Activated naive CD4-positive, alpha-beta T cell (primary cell): ENCODE results near the gene DBX2.
"Not testable (repeated sequence)": the region's sequence is repeated elsewhere in the genome, so short reads cannot be mapped to it uniquely, and the experiment has no call there.

Source experiments
- DNase-seq, 4 experiments: peaks; one replicate each; lab custom pipeline; 2025; lab: John Stamatoyannopoulos, UW

Gene DBX2

GRCh38 chr12:45010059-45010458, 40.8 kb downstream of the DBX2 start:
- no peak for DNase-seq

GRCh38 chr12:45008211-45008610, 42.7 kb downstream of the DBX2 start:
- DNase-seq, result no peak

- DNase-seq, result no peak
These were observed 51.5 kb downstream of the DBX2 start for GRCh38 chr12:44999355-44999754.

GRCh38 chr12:44993161-44993560, 57.7 kb downstream of the DBX2 start:
- no peak for DNase-seq

GRCh38 chr12:44984863-44985262, 66.0 kb downstream of the DBX2 start:
- DNase-seq, result not testable (repeated sequence)

- no peak for DNase-seq
These were observed 71.0 kb downstream of the DBX2 start for GRCh38 chr12:44979918-44980317.

GRCh38 chr12:44976246-44976645, 74.7 kb downstream of the DBX2 start:
- DNase-seq, result no peak

- no peak for DNase-seq
These were observed 78.0 kb downstream of the DBX2 start for GRCh38 chr12:44972746-44973421.

GRCh38 chr12:44968965-44969364, 81.9 kb downstream of the DBX2 start:
- no peak for DNase-seq
